COLO668 (cell line): Measurements from ENCODE around the gene TMSB4X.
"Not testable (repeated sequence)": the region's sequence is repeated elsewhere in the genome, so short reads cannot be mapped to it uniquely, and the experiment has no call there.

Source experiments
- DNase-seq: peaks from one replicate; lab custom pipeline; 2025; ENCODE audit not compliant: unreplicated experiment; lab: John Stamatoyannopoulos, UW

TMSB4X gene

DNA sequence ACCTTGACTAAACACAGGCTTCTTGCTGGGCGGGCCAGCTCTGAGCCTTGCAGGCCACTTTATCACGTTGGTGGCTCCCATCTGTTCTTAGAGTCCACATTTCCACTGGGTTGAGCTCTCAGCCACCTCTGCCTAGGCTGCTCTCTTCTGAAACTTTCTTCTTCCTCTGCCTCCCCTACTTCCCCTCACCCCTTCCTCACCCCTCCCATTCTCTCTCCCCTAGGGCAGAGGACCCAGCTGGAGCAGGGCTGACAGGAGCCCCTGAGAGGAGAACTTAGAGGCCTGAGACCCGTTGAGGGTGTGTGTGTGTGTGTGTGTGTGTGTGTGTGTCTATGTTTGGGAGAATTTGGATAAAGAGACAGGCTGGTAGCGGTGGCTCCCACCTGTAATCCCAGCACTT, 19.9 kb upstream of the TMSB4X start:
- DNase-seq, result no peak

DNA sequence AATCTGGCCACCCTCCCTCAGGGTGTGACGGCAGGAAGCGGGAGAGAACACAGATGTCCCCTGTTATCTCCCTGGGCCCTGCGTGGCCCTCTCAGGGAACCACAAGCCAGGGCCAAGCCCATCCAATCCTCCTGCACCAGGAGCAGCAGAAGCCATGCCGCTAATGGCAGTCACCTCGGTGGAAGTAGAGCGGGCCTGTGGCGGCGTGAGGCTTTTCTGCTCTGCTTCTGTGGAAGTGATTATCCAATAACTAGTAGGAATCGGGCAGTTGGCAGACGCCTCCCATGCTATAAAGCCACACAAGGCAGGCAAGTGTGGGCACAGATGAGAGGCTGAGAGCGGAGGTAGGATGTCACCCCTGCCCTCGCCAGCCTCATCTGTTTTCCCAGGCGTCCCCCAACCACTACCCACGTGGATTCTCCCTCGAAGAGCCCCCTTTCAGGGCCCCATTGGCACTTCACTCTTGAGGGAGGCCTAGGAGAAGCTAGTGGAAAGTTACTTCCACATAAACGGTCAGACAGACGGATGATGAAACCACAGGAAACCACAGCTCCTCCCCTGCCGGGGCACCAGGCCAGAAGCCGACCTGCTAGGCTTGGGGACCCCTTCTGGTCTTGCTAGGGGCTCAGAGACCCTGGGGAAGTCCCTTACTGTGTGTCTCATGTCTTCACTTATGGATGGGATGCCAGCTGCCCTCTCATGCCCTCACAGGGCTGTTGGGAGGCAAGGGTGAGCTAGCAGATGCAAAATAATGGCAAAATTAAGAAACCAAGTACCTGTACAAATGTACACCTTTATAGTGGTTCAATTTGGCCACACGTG, 18.8 kb upstream of the TMSB4X start:
- no peak for DNase-seq

DNA sequence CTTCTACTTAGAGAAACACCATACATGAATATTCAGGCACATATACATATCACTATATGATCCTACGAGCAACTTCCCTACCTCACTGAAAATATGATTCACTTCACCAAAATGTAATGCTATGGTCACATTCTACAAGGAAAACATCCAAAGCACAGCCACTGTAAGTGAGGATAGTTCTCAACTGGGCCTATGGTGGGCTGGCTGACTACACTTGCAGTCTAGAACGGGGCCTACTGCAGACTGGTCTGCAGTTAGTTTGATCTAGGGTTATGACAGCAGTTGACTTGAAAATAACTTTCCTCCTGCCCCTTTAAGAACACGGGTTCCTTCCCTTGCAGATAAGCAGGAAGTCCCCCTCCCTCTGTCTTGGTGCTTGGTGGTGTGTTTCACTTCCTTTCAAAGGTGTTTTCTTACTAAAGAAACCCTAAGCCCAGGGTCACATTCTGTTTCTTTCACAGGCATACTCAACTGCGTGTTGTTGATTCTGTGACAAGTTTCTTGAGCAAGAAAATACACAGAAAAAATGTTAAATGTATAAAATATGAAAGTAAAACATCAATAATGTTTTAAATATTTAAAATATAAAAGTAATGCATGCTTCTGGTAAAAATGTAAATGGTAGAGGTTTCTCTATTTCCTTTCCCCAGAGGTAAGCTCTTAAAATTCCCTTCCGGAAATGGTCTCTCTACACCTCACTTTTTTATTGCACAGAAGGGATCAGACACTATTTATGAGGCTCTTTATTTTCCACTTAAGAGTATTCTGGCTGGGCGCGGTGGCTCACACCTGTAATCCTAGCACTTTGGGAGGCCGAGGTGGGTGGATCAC, 18.0 kb upstream of the TMSB4X start:
- no peak for DNase-seq

DNA sequence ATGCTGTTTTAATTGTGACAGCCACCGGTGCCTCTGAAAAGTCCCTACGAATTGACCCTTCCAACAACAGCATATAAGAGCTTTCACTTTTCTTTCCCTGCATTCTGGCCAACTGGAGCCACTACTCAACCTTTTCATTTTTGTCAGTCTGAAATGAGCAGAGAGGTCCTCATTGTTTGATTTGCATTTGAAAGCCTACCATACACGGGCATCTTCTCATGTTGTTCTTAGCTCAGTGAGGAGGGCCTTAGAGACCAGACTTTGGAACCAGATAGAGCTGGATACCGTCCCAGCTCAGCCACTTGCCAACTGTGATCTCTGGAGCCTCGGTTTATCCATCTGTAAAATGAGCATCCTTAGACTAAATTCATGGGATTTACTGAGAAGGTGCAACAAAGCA, 16.9 kb upstream of the TMSB4X start:
- no peak for DNase-seq

DNA sequence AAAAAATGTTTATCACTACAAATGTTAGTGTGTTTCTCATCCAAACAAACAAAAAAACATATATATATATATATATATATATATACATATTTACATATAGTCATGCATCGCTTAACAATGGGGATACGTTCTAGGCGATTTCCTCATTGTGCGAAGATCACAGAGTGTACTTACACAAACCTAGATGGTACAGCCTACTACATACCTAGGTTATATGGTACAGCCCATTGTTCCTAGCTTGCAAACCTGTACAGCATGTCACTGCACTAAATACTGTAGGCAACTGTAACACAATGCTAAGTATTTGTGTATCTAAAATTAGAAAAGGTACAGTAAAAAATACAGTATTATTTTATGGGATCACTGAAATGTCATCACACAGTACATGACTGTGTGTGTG, 16.4 kb upstream of the TMSB4X start:
- no peak for DNase-seq

DNA sequence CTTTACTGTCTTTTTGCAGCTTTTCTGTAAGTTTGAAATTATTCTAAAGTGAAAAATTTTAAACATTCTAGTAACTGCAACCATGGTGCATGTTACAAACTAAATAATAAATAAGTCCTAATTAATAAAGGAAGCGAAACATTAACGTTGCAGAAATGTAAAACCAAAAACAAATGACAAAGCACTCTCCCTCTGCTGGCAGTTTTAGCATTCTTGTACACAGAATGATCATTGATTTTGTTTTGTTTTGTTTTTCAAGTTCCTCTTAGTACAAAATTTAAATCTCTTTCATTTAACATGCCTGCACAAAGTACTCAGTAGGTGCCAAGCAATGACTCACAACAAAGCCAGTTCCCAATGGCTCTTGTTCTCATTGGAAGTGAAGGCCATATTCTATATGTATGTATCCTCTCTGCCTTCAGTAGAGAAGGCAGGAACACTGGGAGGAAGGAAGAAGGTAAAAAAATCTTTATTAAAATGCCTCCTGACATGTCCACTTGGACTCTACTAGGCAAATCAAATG, 13.7 kb upstream of the TMSB4X start:
- DNase-seq, result no peak

DNA sequence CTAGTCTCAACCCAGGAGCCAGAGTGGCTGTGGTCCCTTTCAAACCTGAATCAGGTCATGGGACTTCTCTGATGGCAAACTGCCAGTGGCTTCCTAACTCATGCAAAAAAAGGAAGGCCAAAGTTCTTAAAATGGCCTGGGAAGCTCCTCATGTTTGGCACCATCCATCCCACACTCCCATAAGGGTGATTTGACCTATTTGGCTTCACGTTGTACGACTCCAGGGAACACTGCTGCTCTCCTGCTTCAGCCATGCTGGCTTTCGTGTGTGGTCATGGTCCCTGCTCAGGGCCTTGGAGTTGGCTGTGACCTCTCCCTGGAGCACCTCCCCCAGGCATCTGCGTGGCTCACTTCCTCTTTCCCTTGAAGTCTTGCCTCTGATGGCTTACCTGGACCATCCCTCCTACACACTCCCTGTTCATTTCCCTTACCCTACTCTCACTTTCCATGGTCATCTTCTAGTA, 12.8 kb upstream of the TMSB4X start:
- no peak for DNase-seq

DNA sequence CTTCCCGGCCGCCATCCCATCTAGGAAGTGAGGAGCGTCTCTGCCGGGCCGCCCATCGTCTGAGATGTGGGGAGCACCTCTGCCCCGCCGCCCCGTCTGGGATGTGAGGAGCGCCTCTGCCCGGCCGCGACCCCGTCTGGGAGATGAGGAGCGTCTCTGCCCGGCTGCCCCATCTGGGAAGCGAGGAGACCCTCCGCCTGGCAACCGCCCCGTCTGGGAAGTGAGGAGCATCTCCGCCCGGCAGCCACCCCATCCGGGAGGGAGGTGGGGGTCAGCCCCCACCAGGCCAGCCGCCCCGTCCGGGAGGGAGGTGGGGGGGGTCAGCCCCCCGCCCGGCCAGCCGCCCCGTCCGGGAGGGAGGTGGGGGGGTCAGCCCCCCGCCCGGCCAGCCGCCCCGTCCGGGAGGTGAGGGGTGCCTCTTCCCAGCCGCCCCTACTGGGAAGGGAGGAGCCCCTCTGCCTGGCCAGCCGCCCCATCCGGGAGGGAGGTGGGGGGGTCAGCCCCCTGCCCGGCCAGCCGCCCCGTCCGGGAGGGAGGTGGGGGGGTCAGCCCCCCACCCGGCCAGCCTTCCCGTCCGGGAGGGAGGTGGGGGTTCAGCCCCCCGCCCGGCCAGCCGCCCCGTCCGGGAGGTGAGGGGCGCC, 11.6 kb upstream of the TMSB4X start:
- not testable (repeated sequence) for DNase-seq

DNA sequence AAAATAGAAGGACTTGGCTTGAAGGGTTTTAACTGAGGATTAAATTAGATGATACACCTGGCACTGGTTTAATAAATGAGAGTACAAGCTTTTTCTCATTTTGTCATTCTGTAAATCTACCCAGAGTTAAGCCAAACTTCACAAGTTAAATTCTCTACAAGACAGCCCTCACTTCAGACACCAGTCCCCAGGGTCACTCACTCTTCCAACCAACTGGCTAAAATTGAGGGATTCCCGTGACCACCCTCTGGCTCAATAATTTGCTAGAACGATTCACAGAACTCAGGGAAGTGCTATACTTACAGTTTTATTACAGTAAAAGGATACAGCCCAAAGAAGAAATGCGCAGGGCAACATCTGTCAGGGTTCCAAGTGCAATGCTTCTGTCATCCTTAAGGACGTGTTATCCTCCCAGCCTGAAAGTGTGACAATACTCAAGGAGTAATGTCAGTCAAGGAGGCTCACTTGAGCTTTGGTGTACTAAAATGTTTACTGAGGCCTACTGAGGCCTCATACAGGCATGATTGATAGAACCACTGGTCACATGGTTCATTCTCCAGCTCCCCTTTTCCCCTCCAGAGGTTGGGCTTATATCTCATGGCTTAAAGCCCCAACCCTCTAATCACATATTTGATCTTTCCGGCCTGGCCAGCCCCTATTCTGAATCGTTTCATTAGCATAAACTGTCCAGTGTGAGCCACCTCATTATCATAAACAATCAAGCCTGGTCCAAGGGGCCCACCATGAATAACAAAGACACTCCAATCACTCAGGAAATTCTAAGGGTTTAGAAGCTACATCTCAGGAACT, 9.6 kb upstream of the TMSB4X start:
- no peak for DNase-seq

DNA sequence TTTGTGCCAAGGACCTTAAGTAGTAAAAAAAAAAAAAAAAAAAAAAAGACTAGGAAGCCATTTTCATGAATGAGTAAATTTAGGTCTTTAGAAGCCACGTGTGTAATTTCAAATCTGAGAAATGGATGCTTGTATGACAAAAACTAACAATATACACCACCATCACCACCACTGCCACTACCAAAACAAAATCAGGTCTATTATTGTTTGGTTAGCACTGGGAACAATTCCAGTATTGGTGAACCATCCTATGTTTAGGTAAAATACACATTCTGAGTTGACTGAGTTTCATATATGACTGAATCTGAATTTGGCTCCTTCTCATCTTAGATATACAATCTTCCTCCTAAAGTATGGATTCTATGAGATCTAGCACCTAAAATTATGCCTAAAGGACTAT, 8.8 kb upstream of the TMSB4X start:
- no peak for DNase-seq

DNA sequence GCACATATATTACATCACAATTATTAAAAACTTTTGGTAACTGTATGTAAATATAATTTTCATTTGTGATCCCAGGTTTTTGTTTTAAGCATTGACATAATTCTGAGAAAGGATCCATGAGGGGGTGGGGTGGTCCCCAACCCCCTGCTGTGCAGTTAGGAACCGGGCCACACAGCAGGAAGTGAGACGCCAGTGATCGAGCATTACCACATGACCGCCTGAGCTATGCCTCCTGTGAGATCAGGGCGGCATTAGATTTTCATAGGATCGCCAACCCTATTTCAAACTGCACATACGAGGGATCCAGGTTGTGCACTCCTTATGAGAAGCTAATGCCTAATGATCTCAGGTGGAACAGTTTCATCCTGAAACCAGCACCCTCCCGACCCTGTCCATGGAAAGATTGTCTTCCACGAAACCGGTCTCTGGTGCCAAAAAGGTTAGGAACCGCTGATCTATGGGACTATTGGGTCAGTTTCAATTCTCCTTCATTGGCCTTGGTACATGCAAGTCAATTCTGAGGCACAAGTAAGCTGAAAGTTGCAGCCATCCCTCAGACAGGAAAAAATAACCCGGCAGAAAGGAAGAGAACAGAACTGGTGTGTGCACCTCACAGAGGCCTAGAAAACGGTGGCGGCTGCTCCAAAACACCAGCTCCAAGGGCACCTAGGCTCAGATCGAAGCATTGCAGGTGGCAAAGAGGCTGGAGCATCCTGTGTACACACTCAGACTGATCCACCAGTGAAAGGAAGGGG, 7.0 kb upstream of the TMSB4X start:
- DNase-seq, result no peak

DNA sequence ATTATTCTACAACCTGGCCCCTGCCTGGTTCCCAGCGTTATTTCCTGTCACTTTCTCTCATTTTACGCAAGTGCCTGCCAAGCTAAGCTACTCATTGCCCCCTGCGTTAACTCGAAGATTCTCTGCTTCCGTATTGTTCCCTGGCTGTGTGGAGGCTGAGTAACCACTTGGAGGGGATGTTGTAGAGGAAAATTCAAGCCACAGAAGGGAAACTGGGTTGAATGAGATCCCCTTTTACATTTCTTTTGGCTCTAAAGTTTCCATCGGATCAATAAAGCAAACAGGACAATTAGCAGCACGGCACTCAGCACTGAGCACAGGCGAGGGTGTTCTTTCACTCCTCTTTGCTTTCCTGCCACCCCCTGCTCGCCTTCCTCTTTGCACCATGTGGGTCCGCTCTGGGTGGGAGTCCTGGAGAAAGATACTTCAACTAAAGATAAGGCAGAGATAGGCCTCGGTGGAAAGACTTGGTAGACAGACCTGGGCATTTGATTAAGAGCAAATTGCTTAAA, 4.2 kb upstream of the TMSB4X start:
- DNase-seq, result no peak

DNA sequence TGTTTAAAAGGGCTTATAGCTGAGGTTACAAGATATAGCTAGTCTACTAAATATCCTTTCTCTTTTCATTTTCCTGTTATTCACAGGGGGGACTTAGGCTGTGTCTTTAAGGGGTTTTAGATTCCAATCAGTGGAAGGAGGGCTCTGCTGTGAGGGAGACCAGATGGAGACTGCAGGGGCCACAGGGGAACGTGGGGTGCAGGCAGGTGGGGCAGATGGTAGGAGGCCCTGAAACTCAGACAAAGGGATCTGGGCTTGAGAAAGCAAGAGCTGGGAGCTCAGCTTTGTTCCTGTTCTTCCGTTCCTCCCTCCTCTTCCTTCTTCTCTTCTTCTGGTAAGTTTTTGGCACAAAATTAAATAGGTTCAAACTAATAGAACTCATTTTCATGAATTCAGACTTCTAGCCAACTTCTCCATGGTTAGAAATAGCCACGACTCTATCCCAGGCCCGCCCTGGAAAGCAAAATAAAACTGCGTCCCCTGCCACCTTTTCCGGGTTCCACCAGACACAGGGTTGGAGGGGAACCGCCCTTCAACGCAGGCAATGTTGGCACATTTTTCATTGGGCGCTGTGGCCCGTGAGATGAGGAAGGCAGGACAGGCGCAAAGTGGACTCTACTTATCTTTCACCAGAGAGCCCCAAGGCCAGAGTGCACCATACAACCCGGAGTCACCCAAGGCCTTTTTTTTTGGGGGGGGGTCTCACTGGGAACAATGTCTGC, 3.5 kb upstream of the TMSB4X start:
- DNase-seq, result no peak

DNA sequence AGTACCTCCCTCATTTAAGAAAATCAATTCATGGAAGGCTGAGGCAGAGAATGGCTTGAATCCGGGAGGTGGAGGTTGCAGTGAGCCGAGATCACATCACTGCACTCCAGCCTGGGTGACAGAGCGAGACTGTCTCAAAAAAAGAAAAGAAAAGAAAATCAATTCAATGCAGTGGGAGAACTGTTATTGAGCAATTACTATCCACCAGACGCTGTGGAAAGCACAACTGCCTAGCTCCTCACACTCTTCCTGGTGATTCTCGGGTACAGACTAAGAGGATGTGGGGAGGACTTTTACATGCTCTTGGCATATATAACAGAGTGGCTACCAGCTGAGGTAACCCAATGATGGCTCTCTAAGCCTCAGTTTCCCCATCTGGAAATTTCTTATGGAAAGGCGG, 2.7 kb upstream of the TMSB4X start:
- no peak for DNase-seq

DNA sequence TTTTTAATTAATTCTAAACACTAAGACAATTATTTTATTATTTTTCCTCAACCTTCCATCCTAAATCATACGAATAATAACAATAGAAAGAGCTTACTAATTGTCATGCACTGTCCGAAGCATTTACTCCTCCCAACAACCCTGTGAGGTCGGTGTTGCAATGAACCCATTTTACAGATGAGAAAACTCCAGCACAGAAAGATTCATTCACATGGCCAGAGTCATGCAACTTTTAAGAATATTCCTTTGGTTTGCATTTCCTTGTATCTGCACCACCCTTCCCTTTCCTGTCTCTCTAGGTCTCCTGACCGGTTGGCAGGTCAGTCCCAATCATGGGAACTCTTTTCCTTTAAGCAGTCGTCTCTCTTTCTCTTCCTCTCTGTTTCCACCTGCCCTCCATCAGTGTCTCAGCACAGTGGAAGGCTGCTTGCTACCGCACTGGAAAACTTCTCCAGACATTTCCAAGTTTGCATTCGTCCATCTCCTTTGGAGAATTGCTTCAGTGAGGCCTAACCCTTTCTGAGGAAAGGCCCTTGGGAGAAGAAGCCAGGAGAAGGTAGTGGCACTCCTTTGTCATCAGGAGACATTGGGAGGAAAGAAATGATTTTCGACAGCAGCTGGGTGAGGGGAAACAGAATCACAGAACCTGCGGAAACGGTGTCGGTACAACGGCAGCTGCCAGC, 1.9 kb upstream of the TMSB4X start:
- DNase-seq, result no peak

DNA sequence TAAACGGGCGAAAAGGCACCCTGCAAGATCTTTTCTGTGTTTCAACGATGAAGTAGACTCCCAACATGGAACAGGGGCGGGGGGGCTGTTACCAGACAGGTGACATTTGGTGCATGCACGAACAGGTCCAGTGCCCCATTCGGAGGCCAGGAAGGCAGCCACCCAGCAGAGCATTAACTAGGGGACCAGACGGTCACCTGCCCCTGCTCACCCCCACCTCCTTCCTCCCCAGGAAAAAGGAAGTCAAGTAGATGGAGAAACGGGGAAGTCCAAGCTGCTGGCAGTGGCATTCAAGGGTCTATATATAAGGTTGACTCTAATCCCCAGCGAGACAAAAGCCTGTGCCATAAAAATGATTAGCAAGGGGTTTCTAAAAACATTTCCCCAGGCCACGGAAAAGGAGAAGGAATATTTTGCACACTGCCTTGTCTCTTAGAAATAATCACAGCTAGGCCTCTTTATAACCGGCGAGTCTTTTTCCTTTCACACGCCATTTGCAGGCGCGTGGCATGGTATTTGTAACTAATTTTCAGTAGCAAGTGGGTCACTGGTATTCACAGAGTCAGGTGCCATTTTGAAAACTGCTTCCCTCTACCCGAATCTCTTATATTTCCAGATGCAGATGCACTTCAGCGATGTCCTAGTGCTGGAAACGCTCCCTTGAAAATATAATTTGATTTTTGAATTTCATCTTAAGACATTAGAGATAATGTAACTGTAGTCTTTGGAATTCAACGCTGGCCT, 1.2 kb upstream of the TMSB4X start:
- no peak for DNase-seq

DNA sequence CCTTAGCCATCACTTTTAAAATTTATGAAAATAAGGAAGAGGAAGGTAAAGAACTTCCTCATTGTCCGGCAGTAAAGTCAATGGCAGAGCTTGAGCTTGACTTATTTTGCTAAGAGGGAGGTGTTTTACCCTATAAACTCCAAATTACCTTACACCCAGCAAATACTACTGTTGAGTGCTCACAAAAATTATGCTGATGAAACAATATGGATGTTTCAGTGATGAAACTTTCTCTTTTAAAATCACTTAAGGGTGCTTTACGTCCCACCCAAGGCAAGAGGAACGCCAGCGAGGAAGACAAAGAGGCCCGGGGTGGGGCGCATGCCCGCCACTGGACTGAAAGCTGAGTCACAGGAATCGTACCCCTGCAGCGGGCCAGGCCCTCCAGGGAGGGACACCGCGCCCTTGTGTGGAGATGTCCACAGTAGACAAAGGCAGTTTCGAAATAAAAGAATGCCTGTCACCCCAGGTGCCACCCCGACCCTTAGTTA, 560 bp upstream of the TMSB4X start:
- DNase-seq, result peak; percentile 44

DNA sequence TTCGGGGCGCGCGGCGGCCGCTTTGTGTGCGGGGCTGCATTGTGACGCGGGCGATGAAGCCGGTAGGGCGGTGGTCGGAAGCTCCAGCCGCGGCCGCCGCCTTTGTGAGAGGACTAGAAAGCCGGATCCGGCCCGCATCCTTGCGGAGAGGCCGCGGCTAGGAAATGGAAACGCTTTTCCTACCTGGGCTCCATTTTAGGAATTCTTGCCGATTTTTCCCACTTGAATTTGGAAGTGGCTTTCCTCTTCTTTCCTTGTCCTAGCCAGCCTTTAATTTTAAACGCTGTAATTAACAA, 708 bp downstream of the TMSB4X start:
- DNase-seq, result peak; percentile 64
